Measurements from ENCODE around the gene PLA2G2E.

- TF ChIP-seq EP300 (IDR thresholded peaks at IDR 0.05): no peak
- no peak for TF ChIP-seq POLR2A (IDR thresholded peaks at IDR 0.05)
- TF ChIP-seq, protein P1, sequence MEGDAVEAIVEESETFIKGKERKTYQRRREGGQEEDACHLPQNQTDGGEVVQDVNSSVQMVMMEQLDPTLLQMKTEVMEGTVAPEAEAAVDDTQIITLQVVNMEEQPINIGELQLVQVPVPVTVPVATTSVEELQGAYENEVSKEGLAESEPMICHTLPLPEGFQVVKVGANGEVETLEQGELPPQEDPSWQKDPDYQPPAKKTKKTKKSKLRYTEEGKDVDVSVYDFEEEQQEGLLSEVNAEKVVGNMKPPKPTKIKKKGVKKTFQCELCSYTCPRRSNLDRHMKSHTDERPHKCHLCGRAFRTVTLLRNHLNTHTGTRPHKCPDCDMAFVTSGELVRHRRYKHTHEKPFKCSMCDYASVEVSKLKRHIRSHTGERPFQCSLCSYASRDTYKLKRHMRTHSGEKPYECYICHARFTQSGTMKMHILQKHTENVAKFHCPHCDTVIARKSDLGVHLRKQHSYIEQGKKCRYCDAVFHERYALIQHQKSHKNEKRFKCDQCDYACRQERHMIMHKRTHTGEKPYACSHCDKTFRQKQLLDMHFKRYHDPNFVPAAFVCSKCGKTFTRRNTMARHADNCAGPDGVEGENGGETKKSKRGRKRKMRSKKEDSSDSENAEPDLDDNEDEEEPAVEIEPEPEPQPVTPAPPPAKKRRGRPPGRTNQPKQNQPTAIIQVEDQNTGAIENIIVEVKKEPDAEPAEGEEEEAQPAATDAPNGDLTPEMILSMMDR (IDR thresholded peaks at IDR 0.05): no peak
- TF ChIP-seq POLR2AphosphoS5 (IDR thresholded peaks at IDR 0.05): no peak
These were observed 43.8 kb downstream of the PLA2G2E start for GRCh38 chr1:19879661-19880060.

Measured in stomach (tissue), 4 donors.